Stimulated activated CD4-positive, alpha-beta T cell treated with anti-CD3 and anti-CD28 coated beads, Interleukin-15, amount 100 ng/mL, for 24 hours (primary cell): ENCODE measurements around the gene ERICH6B.

Experiments
- DNase-seq: peaks from one replicate; pipeline ENCODE4 v3.0.0-alpha.2; 2020

ERICH6B gene

GRCh38 chr13:45598597-45598996 is 16.9 kb downstream of the ERICH6B start:
- no peak for DNase-seq

- no peak for DNase-seq
Observed at GRCh38 chr13:45596800-45597475, 18.6 kb downstream of the ERICH6B start.

- DNase-seq, result no peak
Observed at GRCh38 chr13:45595965-45596364, 19.6 kb downstream of the ERICH6B start.

GRCh38 chr13:45594764-45595163 is 20.8 kb downstream of the ERICH6B start:
- DNase-seq, result no peak

GRCh38 chr13:45594227-45594626 is 21.3 kb downstream of the ERICH6B start:
- DNase-seq, result no peak

- DNase-seq, result no peak
Observed at GRCh38 chr13:45592758-45593157, 22.8 kb downstream of the ERICH6B start.

GRCh38 chr13:45590066-45590465 is 25.5 kb downstream of the ERICH6B start:
- DNase-seq, result no peak

- no peak for DNase-seq
Observed at GRCh38 chr13:45587897-45588296, 27.6 kb downstream of the ERICH6B start.

GRCh38 chr13:45584816-45585215 is 30.7 kb downstream of the ERICH6B start:
- no peak for DNase-seq

- DNase-seq, result no peak
Observed at GRCh38 chr13:45582408-45583076, 33.0 kb downstream of the ERICH6B start.

- DNase-seq, result no peak
Observed at GRCh38 chr13:45576466-45576865, 39.1 kb downstream of the ERICH6B start.

- DNase-seq, result no peak
Observed at GRCh38 chr13:45575830-45576180, 39.7 kb downstream of the ERICH6B start.

- no peak for DNase-seq
Observed at GRCh38 chr13:45575146-45575829, 40.3 kb downstream of the ERICH6B start.

- DNase-seq, result no peak
Observed at GRCh38 chr13:45565331-45565730, 50.2 kb downstream of the ERICH6B start.

GRCh38 chr13:45564133-45564776 is 51.3 kb downstream of the ERICH6B start:
- peak; percentile 17 for DNase-seq

GRCh38 chr13:45554604-45555109 is 60.9 kb downstream of the ERICH6B start:
- no peak for DNase-seq

- DNase-seq, result no peak
Observed at GRCh38 chr13:45548281-45548680, 67.3 kb downstream of the ERICH6B start.

- no peak for DNase-seq
Observed at GRCh38 chr13:45546410-45546765, 69.2 kb downstream of the ERICH6B start.

GRCh38 chr13:45545686-45546409 is 69.7 kb downstream of the ERICH6B start:
- no peak for DNase-seq

- no peak for DNase-seq
Observed at GRCh38 chr13:45544520-45544919, 71.0 kb downstream of the ERICH6B start.

- DNase-seq, result no peak
Observed at GRCh38 chr13:45542878-45543277, 72.7 kb downstream of the ERICH6B start.

GRCh38 chr13:45542391-45542790 is 73.1 kb downstream of the ERICH6B start:
- no peak for DNase-seq

- DNase-seq, result no peak
Observed at GRCh38 chr13:45541806-45542205, 73.7 kb downstream of the ERICH6B start.
